NCI-H2227 treated with DMSO at 0.1 percent for 48 hours (cell line): ENCODE data around the gene RAPGEF5.

ENCODE experiments used
- DNase-seq: peaks from one replicate; lab custom pipeline; 2025; lab: John Stamatoyannopoulos, UW

Gene RAPGEF5

GRCh38 chr7:22216832-22217475, 140.0 kb downstream of the RAPGEF5 start:
- DNase-seq: no peak

- DNase-seq: no peak
Observed at GRCh38 chr7:22216309-22216708, 140.6 kb downstream of the RAPGEF5 start.

DNA sequence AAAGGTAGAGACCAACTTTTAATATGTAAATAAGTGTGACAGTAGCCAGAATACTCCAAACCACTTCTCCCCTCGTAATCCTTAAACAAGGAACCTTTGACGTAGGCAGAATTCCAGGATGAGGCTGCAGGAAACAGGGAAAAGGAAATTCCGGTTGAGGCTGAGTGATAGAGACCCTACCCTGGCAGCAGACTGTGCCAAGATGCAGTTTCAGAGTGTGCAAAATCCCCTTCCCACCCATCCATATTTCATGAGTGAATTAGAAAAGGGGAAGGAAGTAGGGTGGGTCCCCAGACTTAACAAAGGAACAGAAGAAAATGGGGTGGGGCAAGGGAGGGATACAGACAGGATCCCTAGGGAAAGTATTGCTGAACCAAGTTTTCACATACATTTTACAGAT, 143.0 kb downstream of the RAPGEF5 start:
- no peak for DNase-seq

DNA sequence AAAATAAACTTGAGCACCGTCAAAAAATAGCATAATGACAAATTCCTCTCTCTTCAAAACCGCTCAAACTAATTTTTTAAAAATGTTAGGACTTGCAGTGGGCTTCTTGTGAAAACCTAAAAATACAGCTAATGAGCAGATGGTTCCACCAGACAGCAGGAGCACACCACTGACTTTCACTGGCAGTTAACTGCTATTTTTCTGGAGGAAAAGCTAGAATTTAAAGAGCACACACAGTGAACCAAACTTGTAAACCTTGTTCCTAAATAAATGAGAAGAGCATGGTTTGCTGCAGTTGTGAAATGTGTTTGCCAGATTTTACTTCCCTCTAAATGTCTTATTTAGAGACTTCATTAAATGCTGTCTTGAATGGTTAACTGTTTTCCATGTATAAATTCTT, 143.9 kb downstream of the RAPGEF5 start:
- DNase-seq: no peak

DNA sequence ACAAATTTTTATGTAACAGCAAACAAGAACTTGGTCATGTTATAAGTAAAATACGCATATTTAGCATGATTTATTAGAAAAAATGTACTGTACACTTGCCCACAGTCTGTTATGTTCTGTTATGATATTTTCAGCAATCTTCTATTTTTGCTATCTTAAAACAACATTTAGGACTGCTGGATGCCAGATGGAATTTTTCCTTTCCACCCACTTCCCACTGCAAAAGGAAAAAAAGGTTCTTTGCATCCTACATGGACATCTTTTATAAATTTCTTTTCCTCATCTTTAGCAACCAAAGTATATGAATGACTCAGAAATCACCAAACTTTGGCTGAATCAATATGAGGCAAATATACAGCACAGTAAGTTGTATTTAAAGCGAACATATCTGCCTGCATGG, 146.0 kb downstream of the RAPGEF5 start:
- DNase-seq: no peak

- DNase-seq: no peak
Observed at GRCh38 chr7:22210355-22210754, 146.6 kb downstream of the RAPGEF5 start.

- DNase-seq: no peak
Observed at GRCh38 chr7:22208799-22209198, 148.2 kb downstream of the RAPGEF5 start.

DNA sequence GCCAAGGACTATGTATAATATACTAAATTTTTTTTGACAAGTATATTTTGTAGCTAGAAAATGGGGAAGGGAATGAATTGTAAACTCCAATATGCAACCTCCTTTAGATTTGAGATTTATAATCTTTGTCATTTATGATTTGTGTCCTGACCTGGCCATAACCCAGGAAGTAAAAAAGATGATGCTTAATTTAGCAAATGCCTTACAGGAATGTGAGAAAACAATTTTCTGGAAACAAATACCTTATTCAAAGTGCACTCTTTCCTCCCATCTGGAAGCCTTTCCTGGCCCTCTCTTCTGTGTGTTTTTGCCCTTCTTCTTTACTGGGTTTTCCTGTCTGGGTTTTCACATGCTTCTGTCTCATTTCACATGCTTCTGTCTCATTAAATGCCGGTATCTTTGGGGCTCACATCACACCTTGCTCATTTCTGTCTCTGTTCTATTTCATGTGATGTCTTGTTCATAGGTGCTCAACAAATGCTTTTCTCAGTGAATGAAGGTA, 149.2 kb downstream of the RAPGEF5 start:
- no peak for DNase-seq

GRCh38 chr7:22205631-22206030, 151.3 kb downstream of the RAPGEF5 start:
- no peak for DNase-seq

DNA sequence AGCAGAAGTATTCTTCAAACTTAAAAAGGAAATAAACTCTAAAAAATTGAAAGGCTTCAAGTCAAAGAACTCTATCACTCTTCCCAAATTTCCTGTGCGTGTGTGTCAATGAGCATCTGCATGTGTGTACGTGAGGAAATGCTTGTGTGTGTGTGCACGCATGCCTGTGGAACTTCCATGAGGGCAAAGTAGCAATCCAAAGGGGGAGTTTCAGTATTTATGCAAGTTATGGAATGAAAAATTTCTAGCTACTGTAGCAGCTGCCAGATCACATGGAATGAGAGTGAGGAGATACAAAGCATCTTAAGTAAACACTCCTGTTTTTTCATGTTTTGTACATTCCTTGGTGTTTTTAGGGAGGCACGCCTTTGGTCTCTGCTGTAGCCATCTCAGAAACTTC, 152.6 kb downstream of the RAPGEF5 start:
- no peak for DNase-seq

DNA sequence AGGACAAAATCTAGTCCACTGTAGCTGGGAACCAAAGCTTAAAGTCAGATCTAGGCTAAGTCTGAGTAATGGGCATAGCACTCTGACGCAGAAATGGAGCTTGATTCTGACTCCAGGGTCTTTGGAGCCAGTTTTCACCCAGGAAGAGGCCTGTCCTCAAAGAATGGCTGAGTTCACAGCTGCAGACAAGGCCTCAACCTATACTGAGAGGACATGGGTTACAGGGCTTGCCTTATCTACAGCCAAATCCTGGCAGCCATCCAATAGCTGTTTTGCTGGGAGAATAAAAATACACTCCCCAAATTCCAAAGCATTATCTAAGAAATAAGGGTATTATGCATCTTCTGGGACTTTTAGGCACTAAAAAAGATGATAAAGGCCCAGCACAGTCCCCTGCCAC, 154.8 kb downstream of the RAPGEF5 start:
- no peak for DNase-seq

GRCh38 chr7:22201186-22201880, 155.6 kb downstream of the RAPGEF5 start:
- no peak for DNase-seq

- no peak for DNase-seq
Observed at GRCh38 chr7:22200777-22201176, 156.2 kb downstream of the RAPGEF5 start.

DNA sequence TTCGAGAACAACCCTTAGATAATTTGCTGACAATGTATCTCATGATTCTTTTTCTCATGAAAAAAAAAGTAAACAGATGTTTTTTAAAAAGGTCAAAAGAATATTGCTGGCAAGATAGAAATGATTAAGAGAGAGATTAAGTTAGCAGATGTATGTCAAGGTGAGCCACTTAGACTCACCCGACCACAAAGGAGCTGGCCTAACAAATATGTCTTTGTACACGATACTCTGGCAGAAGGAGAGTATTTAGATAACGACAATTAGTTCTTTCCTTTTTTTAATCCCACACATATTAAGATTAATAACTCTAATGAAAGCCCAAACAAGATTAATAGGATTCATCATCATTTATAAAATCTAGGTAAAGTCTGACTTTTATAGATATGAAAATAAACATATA, 156.7 kb downstream of the RAPGEF5 start:
- no peak for DNase-seq

- no peak for DNase-seq
Observed at GRCh38 chr7:22197376-22197775, 159.6 kb downstream of the RAPGEF5 start.

DNA sequence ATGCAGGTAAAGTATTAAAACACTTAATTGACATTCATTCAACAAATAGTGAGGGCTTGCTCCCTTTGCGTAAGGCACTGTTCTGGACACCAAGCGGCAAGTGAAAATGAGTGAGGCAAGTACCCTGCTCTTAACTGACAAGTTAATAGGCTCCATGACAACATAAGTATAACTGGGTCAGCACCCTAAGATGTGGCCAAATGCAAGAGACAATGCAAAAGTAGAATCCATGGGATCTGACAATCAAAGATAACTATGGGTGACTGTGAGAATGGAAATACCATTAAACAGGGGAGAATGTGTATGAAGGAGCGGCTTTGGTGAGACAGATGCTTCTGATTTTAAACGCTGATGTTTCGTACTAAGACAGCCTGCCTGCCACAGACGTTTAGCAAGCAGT, 160.5 kb downstream of the RAPGEF5 start:
- DNase-seq: peak; percentile 85

DNA sequence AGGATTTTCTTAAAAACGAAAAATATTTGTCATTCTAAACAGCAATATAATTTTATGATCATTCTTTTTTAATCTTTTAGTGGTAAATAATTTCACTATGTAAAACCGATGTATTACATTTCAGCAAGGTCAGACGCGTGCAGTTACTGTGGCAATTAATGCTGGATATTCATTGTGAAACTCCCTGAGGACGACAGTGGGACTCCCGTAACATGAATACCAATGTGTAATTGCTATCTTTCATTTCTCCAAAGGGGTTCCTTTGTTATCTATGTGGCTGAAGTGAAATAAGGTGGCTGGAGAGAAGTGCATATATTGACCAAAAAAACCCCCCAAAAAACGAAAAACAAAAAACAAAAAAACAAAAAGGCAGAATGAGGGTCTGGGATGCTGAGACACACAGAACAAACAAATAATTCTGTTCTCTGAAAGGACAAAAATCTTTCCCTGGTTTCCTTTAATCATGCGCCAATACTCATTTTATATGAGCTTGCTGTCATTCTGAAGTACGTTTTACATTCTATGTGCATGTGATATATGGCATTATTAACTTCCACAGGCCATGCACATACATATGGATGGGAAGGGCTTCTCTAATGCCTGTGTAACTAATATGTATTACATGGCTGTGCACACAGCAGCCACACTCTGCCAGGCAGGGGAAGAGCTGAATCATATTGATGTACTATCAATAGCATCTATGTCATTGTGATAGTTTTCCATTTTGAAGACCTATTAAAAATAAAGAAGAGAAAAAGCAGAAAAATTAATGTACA, 161.4 kb downstream of the RAPGEF5 start:
- DNase-seq: no peak

GRCh38 chr7:22194658-22195273, 162.2 kb downstream of the RAPGEF5 start:
- no peak for DNase-seq

- peak; percentile 71 for DNase-seq
Observed at GRCh38 chr7:22193450-22193983, 163.4 kb downstream of the RAPGEF5 start.

DNA sequence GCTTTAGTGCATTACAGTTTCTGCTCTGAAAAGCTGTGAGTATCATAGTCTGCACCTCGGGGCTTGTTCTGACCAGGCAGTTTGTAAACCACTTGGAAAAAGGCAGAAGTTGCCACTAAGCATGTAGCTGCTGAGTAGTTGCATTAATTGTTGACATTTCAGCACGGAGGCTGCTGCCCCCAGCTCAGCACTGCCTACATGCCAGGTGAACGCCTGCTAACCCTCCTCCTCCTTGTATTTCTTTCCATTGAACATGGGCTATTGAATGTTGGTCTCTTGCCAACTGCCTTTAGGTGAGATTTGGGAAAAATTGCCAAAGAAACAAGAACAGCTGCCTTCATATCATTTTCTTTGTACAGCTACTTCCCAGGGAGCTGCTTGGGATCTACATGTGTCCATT, 164.2 kb downstream of the RAPGEF5 start:
- DNase-seq: no peak

- DNase-seq: no peak
Observed at GRCh38 chr7:22190736-22191135, 166.2 kb downstream of the RAPGEF5 start.

GRCh38 chr7:22189741-22190140, 167.2 kb downstream of the RAPGEF5 start:
- no peak for DNase-seq
